ENCODE results near the gene BEND5.

The BEND5 gene

DNA sequence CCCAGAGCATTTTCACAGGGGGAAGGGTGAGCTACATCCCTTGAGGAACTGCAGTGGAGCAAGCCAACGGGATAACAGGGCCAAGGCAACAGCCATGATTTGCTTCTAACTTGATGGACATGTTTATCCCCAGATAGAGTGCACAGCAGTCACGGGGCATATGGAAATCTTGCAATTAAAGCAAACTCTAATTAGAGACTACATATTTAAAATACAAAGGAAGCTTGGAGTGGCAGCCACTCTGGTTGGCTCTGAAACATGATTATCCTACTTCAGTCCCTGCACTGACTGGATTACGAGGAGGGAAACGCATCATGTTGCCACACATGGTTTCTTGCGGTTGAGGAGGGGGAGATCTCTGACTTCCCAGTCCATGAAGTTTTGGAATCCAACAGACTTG lies 60.8 kb downstream of the BEND5 start:
- H3K27me3 ChIP-seq (ENCODE audit: insufficient read depth, insufficient read length), result peaks cover 3% of the 10 kb centered on the region
- no peaks in the 10 kb centered on the region for H3K4me1 ChIP-seq (ENCODE audit: insufficient read depth, insufficient read length)
- no peaks in the 10 kb centered on the region for H3K9me3 ChIP-seq (ENCODE audit: insufficient read depth, low read length)
- H3K9ac ChIP-seq (ENCODE audit: insufficient read length, low read depth), result no peak overlapping the region
- no peak overlapping the region for H3K4me3 ChIP-seq (ENCODE audit: insufficient read length, low read depth)
- H3K36me3 ChIP-seq (ENCODE audit: insufficient read depth, insufficient read length, low read length), result no peaks in the 10 kb centered on the region
- DNase-seq (ENCODE audit: low read depth, low spot score), result no peak
- TF ChIP-seq YY1 (IDR thresholded peaks at IDR 0.05; ENCODE audit: insufficient read depth, insufficient read length), result no peak
- no peak for TF ChIP-seq SUZ12 (IDR thresholded peaks at IDR 0.05; ENCODE audit: extremely low read depth, insufficient read depth, insufficient read length)
- TF ChIP-seq ZNF274 (IDR thresholded peaks at IDR 0.05; ENCODE audit: low read depth, low read length), result no peak

- Histone ChIP-seq H3K4me3 (ENCODE audit: insufficient read length, low read depth) (no peak overlapping the region), H3K4me1 (ENCODE audit: insufficient read depth, insufficient read length) (no peaks in the 10 kb centered on the region), H3K9me3 (ENCODE audit: insufficient read depth, low read length) (no peaks in the 10 kb centered on the region), H3K27me3 (ENCODE audit: insufficient read depth, insufficient read length) (peaks cover 3% of the 10 kb centered on the region), H3K36me3 (ENCODE audit: insufficient read depth, insufficient read length, low read length) (no peaks in the 10 kb centered on the region), H3K9ac (ENCODE audit: insufficient read length, low read depth) (no peak overlapping the region)
- DNase-seq (ENCODE audit: low read depth, low spot score), result no peak
- TF ChIP-seq ZNF274 (IDR thresholded peaks at IDR 0.05; ENCODE audit: low read depth, low read length) (no peak), YY1 (IDR thresholded peaks at IDR 0.05; ENCODE audit: insufficient read depth, insufficient read length) (no peak), SUZ12 (IDR thresholded peaks at IDR 0.05; ENCODE audit: extremely low read depth, insufficient read depth, insufficient read length) (no peak)
Observed at GRCh38 chr1:48710915-48711314, 65.8 kb downstream of the BEND5 start.

DNA sequence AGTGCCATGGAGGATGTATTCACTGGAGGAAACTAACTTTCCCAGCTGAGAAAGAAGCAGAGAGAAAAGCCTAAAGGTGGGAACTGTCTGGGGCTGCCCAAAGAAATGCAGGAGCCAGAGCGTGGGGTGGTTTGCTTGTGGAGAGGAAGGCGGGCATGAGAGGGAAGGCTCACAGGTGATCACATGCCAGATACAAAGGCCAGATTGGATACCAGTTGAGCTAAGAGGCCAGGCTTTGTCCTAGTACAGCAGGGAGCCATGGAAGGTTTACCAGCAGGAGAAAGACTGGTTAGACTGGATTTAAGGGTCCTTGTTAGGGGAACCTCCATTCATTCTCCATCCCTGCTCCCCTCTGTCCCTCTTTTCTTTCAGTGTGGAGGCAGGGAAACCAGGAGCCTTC lies 66.4 kb downstream of the BEND5 start:
- H3K4me3 ChIP-seq (ENCODE audit: insufficient read length, low read depth), result no peak overlapping the region
- H3K4me1 ChIP-seq (ENCODE audit: insufficient read depth, insufficient read length), result no peaks in the 10 kb centered on the region
- DNase-seq (ENCODE audit: low read depth, low spot score), result no peak
- TF ChIP-seq ZNF274 (IDR thresholded peaks at IDR 0.05; ENCODE audit: low read depth, low read length), result no peak
- no peak for TF ChIP-seq SUZ12 (IDR thresholded peaks at IDR 0.05; ENCODE audit: extremely low read depth, insufficient read depth, insufficient read length)
- no peak for TF ChIP-seq YY1 (IDR thresholded peaks at IDR 0.05; ENCODE audit: insufficient read depth, insufficient read length)
- no peak overlapping the region for H3K9ac ChIP-seq (ENCODE audit: insufficient read length, low read depth)
- H3K36me3 ChIP-seq (ENCODE audit: insufficient read depth, insufficient read length, low read length), result no peaks in the 10 kb centered on the region
- peaks cover 3% of the 10 kb centered on the region for H3K27me3 ChIP-seq (ENCODE audit: insufficient read depth, insufficient read length)
- no peaks in the 10 kb centered on the region for H3K9me3 ChIP-seq (ENCODE audit: insufficient read depth, low read length)

GRCh38 chr1:48704736-48705135 lies 72.0 kb downstream of the BEND5 start:
- H3K27me3 ChIP-seq (ENCODE audit: insufficient read depth, insufficient read length), result no peaks in the 10 kb centered on the region
- no peaks in the 10 kb centered on the region for H3K36me3 ChIP-seq (ENCODE audit: insufficient read depth, insufficient read length, low read length)
- no peak overlapping the region for H3K9ac ChIP-seq (ENCODE audit: insufficient read length, low read depth)
- H3K4me1 ChIP-seq (ENCODE audit: insufficient read depth, insufficient read length), result no peaks in the 10 kb centered on the region
- H3K9me3 ChIP-seq (ENCODE audit: insufficient read depth, low read length), result no peaks in the 10 kb centered on the region
- H3K4me3 ChIP-seq (ENCODE audit: insufficient read length, low read depth), result no peak overlapping the region
- no peak for DNase-seq (ENCODE audit: low read depth, low spot score)
- TF ChIP-seq YY1 (IDR thresholded peaks at IDR 0.05; ENCODE audit: insufficient read depth, insufficient read length) (no peak), ZNF274 (IDR thresholded peaks at IDR 0.05; ENCODE audit: low read depth, low read length) (no peak), SUZ12 (IDR thresholded peaks at IDR 0.05; ENCODE audit: extremely low read depth, insufficient read depth, insufficient read length) (no peak)

GRCh38 chr1:48701445-48701844 lies 75.2 kb downstream of the BEND5 start:
- H3K36me3 ChIP-seq (ENCODE audit: insufficient read depth, insufficient read length, low read length), result no peaks in the 10 kb centered on the region
- no peak overlapping the region for H3K4me3 ChIP-seq (ENCODE audit: insufficient read length, low read depth)
- no peak for DNase-seq (ENCODE audit: low read depth, low spot score)
- no peaks in the 10 kb centered on the region for H3K27me3 ChIP-seq (ENCODE audit: insufficient read depth, insufficient read length)
- no peaks in the 10 kb centered on the region for H3K9me3 ChIP-seq (ENCODE audit: insufficient read depth, low read length)
- no peaks in the 10 kb centered on the region for H3K4me1 ChIP-seq (ENCODE audit: insufficient read depth, insufficient read length)
- no peak overlapping the region for H3K9ac ChIP-seq (ENCODE audit: insufficient read length, low read depth)
- TF ChIP-seq YY1 (IDR thresholded peaks at IDR 0.05; ENCODE audit: insufficient read depth, insufficient read length), result no peak
- no peak for TF ChIP-seq ZNF274 (IDR thresholded peaks at IDR 0.05; ENCODE audit: low read depth, low read length)
- no peak for TF ChIP-seq SUZ12 (IDR thresholded peaks at IDR 0.05; ENCODE audit: extremely low read depth, insufficient read depth, insufficient read length)

DNA sequence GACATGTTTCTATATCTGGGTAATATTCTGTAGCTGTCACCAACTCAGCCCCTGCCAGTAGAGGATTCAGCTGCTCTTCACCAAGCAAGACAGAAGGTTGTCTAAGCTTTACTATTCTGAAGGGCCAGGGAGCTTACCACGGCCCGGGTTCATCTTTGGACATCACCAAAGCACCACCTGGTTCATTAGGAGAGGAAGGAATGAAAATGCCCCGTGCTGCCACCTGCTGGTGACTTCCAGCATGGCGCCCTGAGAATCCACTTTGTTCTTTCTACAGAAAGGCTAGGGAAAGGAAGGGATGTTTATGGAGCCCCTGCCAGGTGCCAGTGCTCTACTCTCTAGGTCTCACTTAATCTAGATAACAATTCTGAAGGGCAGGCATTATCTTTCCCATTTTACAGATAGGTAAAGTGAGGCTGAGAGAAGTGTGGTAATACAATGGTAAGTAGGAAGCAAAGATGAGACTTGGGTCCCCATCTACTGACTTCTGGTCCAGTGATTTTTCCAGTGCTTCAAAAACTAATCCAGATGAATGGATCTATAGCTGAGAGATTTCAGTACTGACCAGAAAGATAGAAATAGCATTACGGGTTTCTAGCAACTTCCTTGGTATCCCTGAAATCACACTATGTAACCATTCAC lies 79.5 kb downstream of the BEND5 start:
- Histone ChIP-seq H3K4me1 (ENCODE audit: insufficient read depth, insufficient read length) (peaks cover 6% of the 10 kb centered on the region), H3K9me3 (ENCODE audit: insufficient read depth, low read length) (no peaks in the 10 kb centered on the region), H3K36me3 (ENCODE audit: insufficient read depth, insufficient read length, low read length) (no peaks in the 10 kb centered on the region), H3K9ac (ENCODE audit: insufficient read length, low read depth) (no peak overlapping the region), H3K4me3 (ENCODE audit: insufficient read length, low read depth) (no peak overlapping the region), H3K27me3 (ENCODE audit: insufficient read depth, insufficient read length) (no peaks in the 10 kb centered on the region)
- TF ChIP-seq ZNF274 (IDR thresholded peaks at IDR 0.05; ENCODE audit: low read depth, low read length), result no peak
- no peak for TF ChIP-seq YY1 (IDR thresholded peaks at IDR 0.05; ENCODE audit: insufficient read depth, insufficient read length)
- no peak for TF ChIP-seq SUZ12 (IDR thresholded peaks at IDR 0.05; ENCODE audit: extremely low read depth, insufficient read depth, insufficient read length)
- peak; percentile 63 for DNase-seq (ENCODE audit: low read depth, low spot score)

DNA sequence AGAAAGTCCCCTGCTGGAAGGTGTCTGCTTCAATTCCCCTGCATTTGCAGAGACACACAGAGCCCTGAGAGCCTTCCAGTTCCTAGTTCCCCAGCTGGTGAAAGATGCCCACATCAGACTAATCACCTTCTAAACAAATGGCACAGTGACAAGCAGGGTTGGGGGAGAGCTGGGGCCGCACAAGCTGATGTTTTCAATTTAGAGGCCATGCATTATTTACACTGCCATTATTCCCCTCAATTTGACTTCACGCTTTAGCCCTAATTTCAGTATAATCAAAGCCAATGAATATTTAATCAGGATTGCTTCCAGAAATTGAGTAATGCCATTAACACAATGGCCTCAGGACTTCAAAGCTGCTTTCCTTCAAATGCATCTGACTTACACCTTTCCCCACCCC lies 81.5 kb downstream of the BEND5 start:
- H3K27me3 ChIP-seq (ENCODE audit: insufficient read depth, insufficient read length), result no peaks in the 10 kb centered on the region

More for the DNA sequence above, 81.5 kb downstream of the BEND5 start:
- H3K4me1 ChIP-seq (ENCODE audit: insufficient read depth, insufficient read length), result peaks cover 6% of the 10 kb centered on the region
- H3K36me3 ChIP-seq (ENCODE audit: insufficient read depth, insufficient read length, low read length), result no peaks in the 10 kb centered on the region
- no peak overlapping the region for H3K4me3 ChIP-seq (ENCODE audit: insufficient read length, low read depth)
- DNase-seq (ENCODE audit: low read depth, low spot score), result no peak
- TF ChIP-seq SUZ12 (IDR thresholded peaks at IDR 0.05; ENCODE audit: extremely low read depth, insufficient read depth, insufficient read length), result no peak
- no peak for TF ChIP-seq YY1 (IDR thresholded peaks at IDR 0.05; ENCODE audit: insufficient read depth, insufficient read length)
- no peak for TF ChIP-seq ZNF274 (IDR thresholded peaks at IDR 0.05; ENCODE audit: low read depth, low read length)
- H3K9ac ChIP-seq (ENCODE audit: insufficient read length, low read depth), result no peak overlapping the region
- H3K9me3 ChIP-seq (ENCODE audit: insufficient read depth, low read length), result no peaks in the 10 kb centered on the region

Data from NT2/D1 (cell line).